WTC11 (cell line): ENCODE measurements around the gene CD40. TPM values are rescaled to one million over a fixed set of nuclear protein-coding genes. Genes with fewer than 3 reads are reported as not detected.

Experiments
- ATAC-seq: fragments of 200-7000 bp; cut with Tn5 transposase; 2 replicates; pipeline ENCODE4 v1.10.0; 2021; ENCODE audit warnings: mild to moderate bottlenecking, moderate library complexity
- CTCF ChIA-PET: fragments of 300-600 bp; sonication (Branson Sonifier 250); formaldehyde crosslinking; loops from one replicate; lab custom pipeline; 2021; ENCODE audit warnings: antibody characterized with exemption; lab: Charles Lee
- POLR2A ChIA-PET: fragments of 350-600 bp; sonication (Branson Sonifier 250); formaldehyde crosslinking; loops from one replicate; lab custom pipeline; 2021; ENCODE audit warnings: antibody characterized with exemption; lab: Charles Lee
- DNase-seq: peaks from one replicate; pipeline ENCODE4 v3.0.0; 2021; ENCODE audit warnings: low spot score
- H3K27ac Mint-ChIP-seq: 2 replicates; pipeline ENCODE4 v1.8.0; 2021; ENCODE audit warnings: mixed read lengths
- H3K27me3 Mint-ChIP-seq: 2 replicates; pipeline ENCODE4 v1.8.0; 2021; ENCODE audit warnings: low read depth, mild to moderate bottlenecking, moderate library complexity, mixed read lengths
- H3K36me3 Mint-ChIP-seq: 2 replicates; pipeline ENCODE4 v1.8.0; 2021; ENCODE audit warnings: mixed read lengths
- H3K4me1 Mint-ChIP-seq: 2 replicates; pipeline ENCODE4 v1.8.0; 2022; ENCODE audit warnings: mixed read lengths
- H3K4me3 Mint-ChIP-seq: 2 replicates; pipeline ENCODE4 v1.8.0; 2021; ENCODE audit warnings: mild to moderate bottlenecking, moderate library complexity, mixed read lengths
- H3K9me3 Mint-ChIP-seq: 2 replicates; pipeline ENCODE4 v1.8.0; 2021; ENCODE audit warnings: mixed read lengths
- CBFB ChIP-seq: sonication (generic); formaldehyde crosslinking; IDR thresholded peaks from 2 replicates; pipeline ENCODE4 v1.8.1; 2022; ENCODE audit warnings: mild to moderate bottlenecking, low read depth, missing genetic modification reagents
- CREB1 ChIP-seq: sonication (generic); formaldehyde crosslinking; IDR thresholded peaks from 2 replicates; pipeline ENCODE4 v1.8.0; 2023; ENCODE audit warnings: mild to moderate bottlenecking, missing genetic modification reagents
- HMGA2 ChIP-seq: fragments of 250-450 bp; sonication (Bioruptor Pico); IDR thresholded peaks from 2 replicates; pipeline ENCODE4 v1.4.0; 2021; ENCODE audit warnings: mild to moderate bottlenecking, moderate library complexity
- JAZF1 ChIP-seq: fragments of 250-450 bp; sonication (Bioruptor Pico); IDR thresholded peaks from 2 replicates; pipeline ENCODE4 v1.9.0; 2021; ENCODE audit warnings: moderate library complexity, mild to moderate bottlenecking, inconsistent platforms
- MYBL2 ChIP-seq: sonication (generic); formaldehyde crosslinking; IDR thresholded peaks from 2 replicates; pipeline ENCODE4 v1.8.1; 2023; ENCODE audit warnings: mild to moderate bottlenecking, moderate library complexity, missing genetic modification reagents
- ZNF232 ChIP-seq: sonication (generic); formaldehyde crosslinking; IDR thresholded peaks from 2 replicates; pipeline ENCODE4 v1.8.0; 2022; ENCODE audit warnings: mild to moderate bottlenecking, missing genetic modification reagents
- ZNF317 ChIP-seq: sonication (generic); formaldehyde crosslinking; IDR thresholded peaks from 2 replicates; pipeline ENCODE4 v1.8.1; 2023; ENCODE audit warnings: low read depth, mild to moderate bottlenecking, moderate library complexity, missing genetic modification reagents, borderline replicate concordance
- total RNA-seq: library from RNA; stranded (reverse); gene quantifications from 3 replicates; pipeline ENCODE4 v1.2.3, GENCODE V29; 2021
- TF ChIP-seq, protein P1 (sequence below): fragments of 250-450 bp; sonication (Bioruptor Pico); IDR thresholded peaks from 2 replicates; pipeline ENCODE4 v1.9.0; 2021; ENCODE audit warnings: mild to moderate bottlenecking
- TF ChIP-seq, protein P2 (sequence below): sonication (generic); formaldehyde crosslinking; IDR thresholded peaks from 2 replicates; pipeline ENCODE4 v1.8.1; 2023; ENCODE audit warnings: mild to moderate bottlenecking, missing genetic modification reagents, moderate library complexity
- TF ChIP-seq, protein P3 (sequence below): sonication (generic); formaldehyde crosslinking; IDR thresholded peaks from 2 replicates; pipeline ENCODE4 v1.8.1; 2023; ENCODE audit warnings: mild to moderate bottlenecking, moderate library complexity, missing genetic modification reagents
- TF ChIP-seq, protein P4 (sequence below): sonication (generic); formaldehyde crosslinking; IDR thresholded peaks from 2 replicates; pipeline ENCODE4 v1.8.0; 2023; ENCODE audit warnings: missing genetic modification reagents, mild to moderate bottlenecking, borderline replicate concordance
- TF ChIP-seq, protein P5 (sequence below): sonication (generic); formaldehyde crosslinking; IDR thresholded peaks from 2 replicates; pipeline ENCODE4 v1.8.1; 2023; ENCODE audit warnings: mild to moderate bottlenecking, missing genetic modification reagents, moderate library complexity

Gene CD40
- total RNA-seq, 1 experiment from 2014 or later = 14.8 TPM

DNA sequence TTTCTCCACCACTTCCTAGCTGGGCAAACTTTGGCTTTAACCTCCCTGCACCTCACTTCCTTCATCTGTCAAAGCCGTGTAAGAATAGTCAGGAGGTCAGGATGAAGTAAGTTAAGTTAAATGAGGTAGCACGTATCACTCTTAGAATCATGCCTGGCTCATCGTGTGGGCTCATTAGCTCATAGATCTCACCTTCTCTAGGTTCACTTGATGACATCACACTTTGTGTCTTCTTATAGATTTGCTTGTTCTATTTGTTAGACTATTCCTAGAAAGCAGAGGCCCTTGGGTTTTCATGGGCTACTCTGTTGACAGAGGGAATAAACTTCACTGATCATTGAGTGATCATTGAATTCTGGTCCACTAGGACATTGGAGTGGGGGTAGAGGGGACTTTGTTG is 16.2 kb upstream of the CD40 start (continued):
- no peak for TF ChIP-seq CREB1 (CRISPR knock-in tag)
- TF ChIP-seq HMGA2 (CRISPR knock-in tag) = no peak
- TF ChIP-seq, protein P1, sequence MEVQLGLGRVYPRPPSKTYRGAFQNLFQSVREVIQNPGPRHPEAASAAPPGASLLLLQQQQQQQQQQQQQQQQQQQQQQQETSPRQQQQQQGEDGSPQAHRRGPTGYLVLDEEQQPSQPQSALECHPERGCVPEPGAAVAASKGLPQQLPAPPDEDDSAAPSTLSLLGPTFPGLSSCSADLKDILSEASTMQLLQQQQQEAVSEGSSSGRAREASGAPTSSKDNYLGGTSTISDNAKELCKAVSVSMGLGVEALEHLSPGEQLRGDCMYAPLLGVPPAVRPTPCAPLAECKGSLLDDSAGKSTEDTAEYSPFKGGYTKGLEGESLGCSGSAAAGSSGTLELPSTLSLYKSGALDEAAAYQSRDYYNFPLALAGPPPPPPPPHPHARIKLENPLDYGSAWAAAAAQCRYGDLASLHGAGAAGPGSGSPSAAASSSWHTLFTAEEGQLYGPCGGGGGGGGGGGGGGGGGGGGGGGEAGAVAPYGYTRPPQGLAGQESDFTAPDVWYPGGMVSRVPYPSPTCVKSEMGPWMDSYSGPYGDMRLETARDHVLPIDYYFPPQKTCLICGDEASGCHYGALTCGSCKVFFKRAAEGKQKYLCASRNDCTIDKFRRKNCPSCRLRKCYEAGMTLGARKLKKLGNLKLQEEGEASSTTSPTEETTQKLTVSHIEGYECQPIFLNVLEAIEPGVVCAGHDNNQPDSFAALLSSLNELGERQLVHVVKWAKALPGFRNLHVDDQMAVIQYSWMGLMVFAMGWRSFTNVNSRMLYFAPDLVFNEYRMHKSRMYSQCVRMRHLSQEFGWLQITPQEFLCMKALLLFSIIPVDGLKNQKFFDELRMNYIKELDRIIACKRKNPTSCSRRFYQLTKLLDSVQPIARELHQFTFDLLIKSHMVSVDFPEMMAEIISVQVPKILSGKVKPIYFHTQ (CRISPR knock-in tag) = no peak
- no peak for TF ChIP-seq MYBL2 (CRISPR knock-in tag)
- TF ChIP-seq, protein P2, sequence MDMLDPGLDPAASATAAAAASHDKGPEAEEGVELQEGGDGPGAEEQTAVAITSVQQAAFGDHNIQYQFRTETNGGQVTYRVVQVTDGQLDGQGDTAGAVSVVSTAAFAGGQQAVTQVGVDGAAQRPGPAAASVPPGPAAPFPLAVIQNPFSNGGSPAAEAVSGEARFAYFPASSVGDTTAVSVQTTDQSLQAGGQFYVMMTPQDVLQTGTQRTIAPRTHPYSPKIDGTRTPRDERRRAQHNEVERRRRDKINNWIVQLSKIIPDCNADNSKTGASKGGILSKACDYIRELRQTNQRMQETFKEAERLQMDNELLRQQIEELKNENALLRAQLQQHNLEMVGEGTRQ = no peak
- no peak for TF ChIP-seq ZNF232 (CRISPR knock-in tag)
- TF ChIP-seq, protein P3, sequence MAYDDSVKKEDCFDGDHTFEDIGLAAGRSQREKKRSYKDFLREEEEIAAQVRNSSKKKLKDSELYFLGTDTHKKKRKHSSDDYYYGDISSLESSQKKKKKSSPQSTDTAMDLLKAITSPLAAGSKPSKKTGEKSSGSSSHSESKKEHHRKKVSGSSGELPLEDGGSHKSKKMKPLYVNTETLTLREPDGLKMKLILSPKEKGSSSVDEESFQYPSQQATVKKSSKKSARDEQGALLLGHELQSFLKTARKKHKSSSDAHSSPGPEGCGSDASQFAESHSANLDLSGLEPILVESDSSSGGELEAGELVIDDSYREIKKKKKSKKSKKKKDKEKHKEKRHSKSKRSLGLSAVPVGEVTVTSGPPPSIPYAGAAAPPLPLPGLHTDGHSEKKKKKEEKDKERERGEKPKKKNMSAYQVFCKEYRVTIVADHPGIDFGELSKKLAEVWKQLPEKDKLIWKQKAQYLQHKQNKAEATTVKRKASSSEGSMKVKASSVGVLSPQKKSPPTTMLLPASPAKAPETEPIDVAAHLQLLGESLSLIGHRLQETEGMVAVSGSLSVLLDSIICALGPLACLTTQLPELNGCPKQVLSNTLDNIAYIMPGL = no peak

DNA sequence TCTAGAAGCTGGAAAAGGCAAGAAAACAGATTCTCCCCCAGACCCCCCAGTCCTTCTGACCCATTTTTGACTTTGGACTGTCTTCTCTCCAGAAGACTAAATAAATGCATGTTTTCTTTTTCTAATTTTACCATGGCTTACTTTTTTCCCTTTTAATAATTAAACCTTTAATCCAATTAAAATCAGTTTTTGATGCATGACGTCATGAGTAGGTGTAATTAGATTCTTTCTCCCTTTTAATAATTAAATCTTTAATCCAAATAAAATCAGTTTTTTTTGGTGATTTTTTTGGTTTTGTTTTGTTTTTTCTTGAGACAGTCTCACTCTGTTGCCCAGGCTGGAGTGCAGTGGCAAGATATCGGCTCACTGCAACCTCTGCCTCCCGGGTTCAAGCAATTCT is 15.2 kb upstream of the CD40 start:
- TF ChIP-seq, protein P4, sequence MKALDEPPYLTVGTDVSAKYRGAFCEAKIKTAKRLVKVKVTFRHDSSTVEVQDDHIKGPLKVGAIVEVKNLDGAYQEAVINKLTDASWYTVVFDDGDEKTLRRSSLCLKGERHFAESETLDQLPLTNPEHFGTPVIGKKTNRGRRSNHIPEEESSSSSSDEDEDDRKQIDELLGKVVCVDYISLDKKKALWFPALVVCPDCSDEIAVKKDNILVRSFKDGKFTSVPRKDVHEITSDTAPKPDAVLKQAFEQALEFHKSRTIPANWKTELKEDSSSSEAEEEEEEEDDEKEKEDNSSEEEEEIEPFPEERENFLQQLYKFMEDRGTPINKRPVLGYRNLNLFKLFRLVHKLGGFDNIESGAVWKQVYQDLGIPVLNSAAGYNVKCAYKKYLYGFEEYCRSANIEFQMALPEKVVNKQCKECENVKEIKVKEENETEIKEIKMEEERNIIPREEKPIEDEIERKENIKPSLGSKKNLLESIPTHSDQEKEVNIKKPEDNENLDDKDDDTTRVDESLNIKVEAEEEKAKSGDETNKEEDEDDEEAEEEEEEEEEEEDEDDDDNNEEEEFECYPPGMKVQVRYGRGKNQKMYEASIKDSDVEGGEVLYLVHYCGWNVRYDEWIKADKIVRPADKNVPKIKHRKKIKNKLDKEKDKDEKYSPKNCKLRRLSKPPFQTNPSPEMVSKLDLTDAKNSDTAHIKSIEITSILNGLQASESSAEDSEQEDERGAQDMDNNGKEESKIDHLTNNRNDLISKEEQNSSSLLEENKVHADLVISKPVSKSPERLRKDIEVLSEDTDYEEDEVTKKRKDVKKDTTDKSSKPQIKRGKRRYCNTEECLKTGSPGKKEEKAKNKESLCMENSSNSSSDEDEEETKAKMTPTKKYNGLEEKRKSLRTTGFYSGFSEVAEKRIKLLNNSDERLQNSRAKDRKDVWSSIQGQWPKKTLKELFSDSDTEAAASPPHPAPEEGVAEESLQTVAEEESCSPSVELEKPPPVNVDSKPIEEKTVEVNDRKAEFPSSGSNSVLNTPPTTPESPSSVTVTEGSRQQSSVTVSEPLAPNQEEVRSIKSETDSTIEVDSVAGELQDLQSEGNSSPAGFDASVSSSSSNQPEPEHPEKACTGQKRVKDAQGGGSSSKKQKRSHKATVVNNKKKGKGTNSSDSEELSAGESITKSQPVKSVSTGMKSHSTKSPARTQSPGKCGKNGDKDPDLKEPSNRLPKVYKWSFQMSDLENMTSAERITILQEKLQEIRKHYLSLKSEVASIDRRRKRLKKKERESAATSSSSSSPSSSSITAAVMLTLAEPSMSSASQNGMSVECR (CRISPR knock-in tag) = no peak
- no peak for TF ChIP-seq ZNF317
- H3K36me3 Mint-ChIP-seq = peaks cover 4% of the 10 kb centered on the region
- peaks cover 12% of the 10 kb centered on the region for H3K9me3 Mint-ChIP-seq
- no peak overlapping the region for H3K4me3 Mint-ChIP-seq
- POLR2A ChIA-PET = no interaction called here
- H3K27me3 Mint-ChIP-seq = peaks cover 46% of the 10 kb centered on the region
- DNase-seq (no peak), ATAC-seq (no peak)
- H3K4me1 Mint-ChIP-seq = peaks cover 6% of the 10 kb centered on the region
- H3K27ac Mint-ChIP-seq = no peak overlapping the region
- CTCF ChIA-PET = interaction anchor here (1.3 kb wide), 1 partner anchor 91 kb away, joined by 3 read pairs; no protein-coding TSS in a partner anchor

DNA sequence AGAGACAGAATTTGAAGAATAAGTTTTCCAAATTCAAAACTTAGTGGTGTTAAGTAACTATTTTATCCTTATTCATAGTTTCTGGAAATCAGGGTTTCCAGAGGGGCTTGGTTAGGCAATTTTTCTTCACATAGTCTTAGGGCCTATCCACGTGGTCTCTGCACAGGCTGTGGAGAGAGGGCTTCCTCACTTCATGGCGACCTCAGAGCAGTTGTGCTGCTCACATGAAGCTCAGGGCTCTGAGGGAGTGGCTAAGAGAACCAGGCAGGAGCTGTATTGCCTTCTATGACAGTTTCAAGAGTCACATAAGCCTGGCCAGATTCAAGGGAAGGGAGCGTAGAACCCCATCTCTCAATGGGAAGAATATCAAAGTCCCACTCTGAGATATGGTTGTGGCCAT is 13.9 kb upstream of the CD40 start:
- ATAC-seq = no peak
- POLR2A ChIA-PET = interaction anchor here (0.5 kb wide), 1 partner anchor 987 kb away, joined by 5 read pairs; no protein-coding TSS in a partner anchor

More for the DNA sequence above, 13.9 kb upstream of the CD40 start:
- H3K4me3 Mint-ChIP-seq = no peak overlapping the region
- no peak overlapping the region for H3K27ac Mint-ChIP-seq
- peaks cover 12% of the 10 kb centered on the region for H3K9me3 Mint-ChIP-seq
- CTCF ChIA-PET = no interaction called here
- peaks cover 4% of the 10 kb centered on the region for H3K36me3 Mint-ChIP-seq
- H3K27me3 Mint-ChIP-seq = peaks cover 36% of the 10 kb centered on the region
- H3K4me1 Mint-ChIP-seq = peaks cover 6% of the 10 kb centered on the region
- no peak for DNase-seq
- TF ChIP-seq ZNF317 = no peak
- no peak for TF ChIP-seq JAZF1 (CRISPR knock-in tag)
- TF ChIP-seq, protein P2 = no peak
- no peak for TF ChIP-seq CBFB (CRISPR knock-in tag)
- TF ChIP-seq, protein P5, sequence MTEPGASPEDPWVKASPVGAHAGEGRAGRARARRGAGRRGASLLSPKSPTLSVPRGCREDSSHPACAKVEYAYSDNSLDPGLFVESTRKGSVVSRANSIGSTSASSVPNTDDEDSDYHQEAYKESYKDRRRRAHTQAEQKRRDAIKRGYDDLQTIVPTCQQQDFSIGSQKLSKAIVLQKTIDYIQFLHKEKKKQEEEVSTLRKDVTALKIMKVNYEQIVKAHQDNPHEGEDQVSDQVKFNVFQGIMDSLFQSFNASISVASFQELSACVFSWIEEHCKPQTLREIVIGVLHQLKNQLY (CRISPR knock-in tag) = no peak
- TF ChIP-seq, all 79 proteins: peak for 0
